IPS-18c (cell line): Measurements from ENCODE around the gene ACYP1.

Source experiments
- H3K4me3 ChIP-seq: 2 replicates; pipeline ENCODE4 v1.7.0; 2013; ENCODE audit warnings: low read depth, mild to moderate bottlenecking, low read length, moderate library complexity; ENCODE audit not compliant: insufficient read depth
- H3K9me3 ChIP-seq: one replicate; pipeline ENCODE4 v1.6.1; 2013; ENCODE audit warnings: mild to moderate bottlenecking, low read length, moderate library complexity; ENCODE audit not compliant: control insufficient read depth, insufficient read depth

Gene ACYP1

DNA sequence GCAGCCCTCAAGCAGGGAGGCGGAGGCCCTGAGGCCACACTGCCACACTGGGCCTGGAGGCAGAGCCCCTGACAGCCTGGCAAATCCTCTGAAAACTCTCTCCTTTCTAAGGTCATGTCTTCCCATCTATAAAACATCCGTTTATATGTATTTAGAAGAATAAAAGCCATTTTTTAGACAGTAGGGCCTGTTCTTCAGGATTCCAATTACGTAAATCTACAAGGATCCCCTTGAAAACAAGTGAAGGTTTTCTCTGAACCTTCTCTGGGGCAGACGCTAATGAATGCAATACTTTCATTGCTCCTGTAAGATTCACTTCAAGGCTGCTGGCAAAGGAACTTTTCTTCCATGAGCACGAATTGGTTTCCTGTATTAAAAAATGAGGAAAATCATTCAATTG, 48.3 kb downstream of the ACYP1 start:
- Histone ChIP-seq H3K4me3 (no peak overlapping the region), H3K9me3 (no peaks in the 10 kb centered on the region)

DNA sequence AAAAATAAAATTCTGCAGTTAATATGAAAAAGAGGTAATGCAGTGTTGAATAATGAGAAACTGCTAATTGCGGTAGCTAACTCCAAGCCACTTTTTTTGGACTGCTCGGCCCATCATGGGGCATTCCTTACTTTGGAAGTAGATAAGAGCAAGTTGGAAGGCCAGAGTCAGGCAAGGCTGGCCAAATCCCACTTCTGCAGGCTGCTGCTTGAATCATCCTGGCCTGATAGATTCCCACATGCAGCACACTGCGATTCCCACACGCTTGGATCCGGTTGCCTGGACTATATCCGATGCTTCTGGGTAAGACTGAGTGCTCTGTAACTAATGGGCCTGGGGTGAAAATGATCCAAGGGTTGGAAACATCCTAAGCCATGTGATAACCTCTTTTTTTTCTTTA, 50.5 kb downstream of the ACYP1 start:
- Histone ChIP-seq H3K4me3 (no peak overlapping the region), H3K9me3 (no peaks in the 10 kb centered on the region)

DNA sequence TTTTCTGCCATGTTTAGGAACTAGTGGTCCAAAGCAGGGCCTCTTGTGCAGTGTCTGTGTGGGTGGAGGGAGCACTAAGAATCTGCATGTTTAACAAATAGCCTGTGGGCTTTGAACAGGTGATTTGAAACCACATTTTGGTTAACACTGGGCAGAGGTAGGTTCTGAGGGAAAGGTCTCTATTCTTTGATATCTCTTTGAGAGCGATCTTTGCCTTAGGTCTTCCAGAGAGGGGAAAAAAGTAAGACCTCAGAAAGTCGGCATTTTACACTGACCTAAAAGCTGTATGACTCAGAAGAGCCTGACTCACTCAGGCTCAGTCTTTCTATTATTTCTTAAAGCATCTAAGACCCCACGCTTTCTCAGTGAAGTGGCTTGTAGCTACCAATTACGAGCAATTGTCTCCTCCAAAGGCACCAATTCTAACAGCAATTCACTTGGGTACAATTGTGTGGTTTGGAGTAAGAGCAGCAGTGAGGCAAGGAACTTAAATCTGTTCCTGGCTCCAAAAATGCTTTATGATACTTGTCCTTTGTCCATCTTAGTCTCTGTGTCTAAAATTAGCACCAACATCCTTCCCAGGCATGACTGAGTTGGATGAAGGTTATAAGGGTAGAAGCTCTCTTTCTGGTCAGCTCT, 52.3 kb downstream of the ACYP1 start:
- no peaks in the 10 kb centered on the region for H3K9me3 ChIP-seq
- no peak overlapping the region for H3K4me3 ChIP-seq

DNA sequence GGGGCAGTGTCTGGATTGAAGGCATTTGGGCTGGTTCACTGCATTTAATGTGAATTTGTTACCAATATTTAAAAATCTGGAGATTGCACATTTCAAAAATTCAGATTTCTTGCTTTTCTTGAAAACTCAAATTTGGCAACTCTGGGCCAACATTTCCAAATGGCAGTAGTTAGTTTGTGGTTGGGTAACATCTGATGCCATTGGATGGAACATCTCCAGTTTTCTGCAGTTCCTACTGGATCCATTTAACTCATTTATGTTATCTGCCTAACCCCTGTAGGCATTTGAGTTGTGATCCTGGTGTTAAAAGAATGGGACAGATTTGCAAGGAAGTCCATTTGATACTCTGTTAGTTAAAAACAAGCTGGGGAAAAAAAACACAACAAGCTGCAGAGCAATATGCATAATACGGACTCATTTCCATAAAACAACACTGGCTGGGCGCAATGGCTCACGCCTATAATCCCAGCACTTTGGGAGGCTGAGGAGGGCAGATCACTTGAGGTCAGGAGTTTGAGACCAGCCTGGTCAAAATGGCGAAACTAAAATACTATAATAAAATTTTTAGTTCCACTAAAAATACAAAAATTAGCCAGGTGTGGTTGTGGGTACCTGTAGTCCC, 53.2 kb downstream of the ACYP1 start:
- Histone ChIP-seq H3K9me3 (no peaks in the 10 kb centered on the region), H3K4me3 (no peak overlapping the region)

DNA sequence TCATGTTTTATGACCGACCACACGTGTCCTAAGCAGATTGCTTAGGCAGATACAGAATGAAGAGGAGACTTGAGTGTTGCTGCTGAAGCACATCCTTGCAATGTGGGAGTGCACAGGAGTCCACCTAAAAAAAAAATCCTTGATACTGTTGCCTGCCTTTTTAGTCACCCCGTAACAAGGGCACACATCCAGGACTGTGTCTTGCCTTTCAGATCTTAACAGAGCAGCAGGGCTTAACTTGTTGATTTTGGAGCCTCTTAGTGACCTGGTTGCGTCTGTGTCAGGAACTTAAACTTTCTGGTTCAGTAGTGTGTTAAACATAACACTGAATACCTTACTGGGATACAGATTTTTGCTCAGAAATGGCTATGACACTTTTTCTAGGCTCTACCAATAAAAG, 54.6 kb downstream of the ACYP1 start:
- H3K4me3 ChIP-seq = no peak overlapping the region
- H3K9me3 ChIP-seq = no peaks in the 10 kb centered on the region

DNA sequence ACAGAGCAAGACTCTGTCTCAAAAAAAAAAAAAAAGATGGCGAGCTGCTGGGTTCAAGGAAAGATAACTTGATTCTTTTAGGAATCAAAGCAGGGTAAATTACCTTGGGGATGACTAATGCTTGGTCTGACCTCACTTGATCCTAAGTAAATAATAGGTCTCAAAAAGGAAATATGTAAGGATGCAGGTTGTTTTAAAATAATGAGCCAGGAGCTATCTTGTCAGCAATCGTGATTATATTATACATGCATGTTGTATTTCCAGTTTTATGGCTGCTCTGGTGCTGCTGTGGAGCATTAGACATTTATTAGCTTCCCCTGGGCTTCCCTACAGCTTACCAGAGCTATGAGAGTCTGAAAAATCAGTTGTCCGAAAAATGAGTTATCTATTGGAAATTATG, 58.5 kb downstream of the ACYP1 start:
- no peak overlapping the region for H3K4me3 ChIP-seq
- no peaks in the 10 kb centered on the region for H3K9me3 ChIP-seq

DNA sequence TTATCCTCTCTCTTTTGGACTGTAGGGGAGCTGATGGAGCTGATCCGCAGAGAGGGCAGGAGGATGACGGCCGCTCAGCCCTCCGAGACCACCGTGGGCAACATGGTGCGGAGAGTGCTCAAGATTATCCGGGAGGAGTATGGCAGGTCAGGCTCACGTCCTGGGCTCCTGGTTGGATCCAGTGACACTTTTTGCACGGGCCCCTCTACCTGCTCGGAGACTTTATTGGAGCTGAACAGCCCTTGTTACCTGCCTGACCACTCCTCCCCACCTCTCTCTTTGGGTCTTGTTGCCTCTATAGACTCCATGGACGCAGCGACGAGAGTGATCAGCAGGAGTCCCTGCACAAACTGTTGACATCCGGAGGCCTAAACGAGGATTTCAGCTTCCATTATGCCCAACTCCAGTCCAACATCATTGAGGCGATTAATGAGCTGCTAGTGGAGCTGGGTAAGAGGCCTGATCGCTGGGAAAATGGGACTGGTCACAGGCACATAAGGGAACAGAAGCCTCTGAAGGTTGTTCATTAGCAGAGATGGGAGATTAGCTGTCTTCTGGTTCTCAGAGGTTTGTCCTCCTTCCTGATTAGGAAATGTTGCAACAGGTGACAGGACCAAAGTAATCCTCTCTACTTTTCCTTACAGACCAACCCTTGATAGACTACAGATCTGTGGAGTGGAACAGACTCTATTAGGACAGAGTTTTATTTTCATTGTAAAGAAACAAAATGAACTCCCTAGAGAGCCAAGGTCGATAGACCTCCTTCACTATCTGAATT, 60.4 kb downstream of the ACYP1 start:
- Histone ChIP-seq H3K4me3 (peak overlapping the region; percentile 98), H3K9me3 (no peaks in the 10 kb centered on the region)
